HL-60/S4 treated with phorbol 12-myristate 13-acetate at 8.2 ng/mL for 4 days and 3 days (cell line): Measurements from ENCODE around the gene MUC4.

ENCODE experiments used
- in situ Hi-C: fragments of 300-500 bp; cut with MboI; formaldehyde crosslinking; loops from 2 replicates; pipeline ENCODE4 v1.15.0; 2022; ENCODE audit warnings: low sequenced_read_pairs

MUC4 gene

GRCh38 chr3:195763843-195764825, 47.6 kb downstream of the MUC4 start:
- in situ Hi-C loops: no loop called here

DNA sequence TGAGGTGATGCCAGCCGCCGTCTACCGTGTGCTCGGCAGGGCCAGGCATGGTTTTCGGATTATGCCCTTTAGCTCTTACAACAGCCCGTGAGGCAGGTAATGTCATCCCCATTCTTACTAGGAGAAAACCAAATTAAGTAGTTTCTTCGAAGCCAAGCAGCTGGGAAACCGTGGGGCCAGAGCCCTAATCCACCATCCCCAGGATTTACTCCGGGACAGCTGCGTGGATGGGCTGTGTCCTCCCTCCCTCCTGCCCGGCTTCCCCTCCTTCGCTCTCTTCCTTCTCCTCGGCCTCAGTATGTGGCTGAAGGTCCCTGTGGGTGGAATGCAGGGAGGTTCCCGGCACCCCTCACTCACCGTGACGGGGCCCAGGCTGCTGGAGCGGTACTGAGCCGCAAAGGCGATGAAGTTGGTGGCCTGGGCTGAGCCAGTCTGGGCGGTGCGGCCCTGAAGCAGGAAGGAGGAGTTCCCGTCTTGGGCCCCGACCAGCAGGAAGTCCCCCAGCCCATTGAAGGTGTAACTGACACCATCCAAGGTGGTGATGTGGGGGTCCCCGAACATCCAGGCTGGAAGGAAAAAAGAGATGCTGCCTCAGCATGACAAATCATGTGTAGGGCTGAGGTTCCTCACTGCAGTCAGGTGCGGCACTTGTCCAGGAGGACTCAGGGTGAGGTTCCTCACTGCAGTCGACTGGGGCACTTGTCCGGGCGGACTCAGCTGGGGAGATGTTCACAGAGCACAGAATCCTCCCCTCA, 48.5 kb downstream of the MUC4 start:
- in situ Hi-C loops: no loop called here

DNA sequence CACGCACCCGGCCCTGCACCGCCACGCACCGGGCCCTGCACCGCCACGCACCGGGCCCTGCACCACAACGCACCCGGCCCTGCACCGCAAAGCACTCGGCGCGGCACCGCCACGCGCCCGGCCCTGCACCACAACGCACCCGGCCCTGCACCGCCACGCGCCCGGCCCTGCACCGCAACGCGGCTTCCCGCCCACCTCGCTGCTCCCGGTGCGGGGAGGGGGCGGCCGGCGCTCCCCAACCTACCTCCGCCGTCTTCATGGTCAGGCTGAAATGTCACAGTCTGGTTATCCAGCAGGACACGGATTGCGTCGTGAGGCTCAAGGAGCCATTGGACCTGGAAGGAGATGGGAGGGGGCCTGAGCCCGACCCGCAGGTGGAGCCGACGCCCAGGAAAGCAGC, 49.1 kb downstream of the MUC4 start:
- in situ Hi-C loops: no loop called here

DNA sequence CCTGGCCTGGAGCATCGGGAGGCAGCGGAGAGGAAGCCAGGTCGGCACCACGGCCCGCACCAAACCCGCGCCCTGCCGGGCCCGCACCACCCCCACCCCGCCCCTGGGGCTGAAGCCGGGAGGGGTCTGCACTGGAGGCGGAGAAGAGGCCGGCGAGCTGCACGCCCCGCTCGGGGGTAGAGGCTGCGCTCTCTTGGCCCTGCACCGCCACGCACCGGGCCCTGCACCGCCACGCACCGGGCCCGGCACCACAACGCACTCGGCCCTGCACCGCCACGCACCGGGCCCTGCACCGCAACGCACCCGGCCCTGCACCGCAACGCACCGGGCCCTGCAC, 49.5 kb downstream of the MUC4 start:
- in situ Hi-C loops: no loop called here

- in situ Hi-C loops: no loop called here
Measured at GRCh38 chr3:195761567-195762248, 50.0 kb downstream of the MUC4 start.

DNA sequence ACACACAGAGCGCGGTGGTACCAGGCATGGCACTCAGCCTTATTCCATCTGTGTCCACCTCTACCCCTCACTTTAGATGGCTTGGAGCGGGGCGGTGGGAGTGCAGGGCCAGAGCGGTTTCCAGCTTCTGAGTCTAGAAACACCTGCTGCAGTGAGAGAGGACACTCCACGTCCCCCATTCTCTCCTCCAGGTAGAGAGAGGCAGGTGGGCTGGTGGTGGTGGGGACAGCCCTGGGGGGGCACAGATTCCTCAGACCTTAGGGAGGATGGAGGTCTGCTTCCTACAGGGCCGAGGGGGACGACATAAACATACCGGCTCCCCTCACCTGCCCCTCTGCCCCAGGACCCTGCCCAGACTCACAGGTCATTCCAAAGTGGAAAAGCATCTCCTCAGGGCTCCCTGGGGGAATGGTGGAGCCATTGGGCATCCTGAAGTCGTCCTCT, 50.6 kb downstream of the MUC4 start:
- in situ Hi-C loops: no loop called here

DNA sequence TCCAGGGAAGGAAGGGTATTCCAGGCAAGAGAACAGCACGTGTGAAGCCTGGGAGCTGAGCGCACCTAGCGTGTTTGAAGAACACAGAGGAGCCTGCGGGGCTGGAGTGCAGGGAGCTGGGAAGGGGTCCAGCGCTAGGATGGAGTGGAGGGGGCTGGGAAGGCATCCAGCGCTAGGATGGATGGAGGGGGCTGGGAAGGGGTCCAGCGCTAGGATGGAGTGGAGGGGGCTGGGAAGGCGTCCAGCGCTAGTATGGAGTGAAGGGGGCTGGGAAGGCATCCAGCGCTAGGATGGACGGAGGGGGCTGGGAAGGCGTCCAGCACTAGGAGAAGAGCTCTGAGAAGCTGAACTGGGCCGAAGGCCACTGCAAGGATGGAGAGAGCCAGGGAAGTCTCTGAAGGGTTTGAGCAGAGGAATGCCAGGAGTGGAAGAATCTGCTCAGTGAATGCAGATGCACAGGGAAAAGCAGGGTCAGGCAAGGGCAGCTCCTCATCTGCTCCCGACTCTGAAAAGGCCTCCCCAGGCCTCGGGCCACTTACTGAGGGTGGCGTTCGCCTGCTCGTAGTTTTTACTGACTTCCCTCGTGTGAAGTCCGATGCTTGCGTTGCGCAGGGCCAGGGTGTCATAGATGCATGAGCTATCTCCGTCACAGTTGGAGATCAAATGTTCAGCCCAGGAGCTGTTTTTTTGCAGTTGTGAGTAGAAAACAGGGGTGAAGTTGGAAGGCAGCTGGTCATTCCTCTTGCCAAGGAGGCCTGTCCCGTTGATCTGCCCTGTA, 51.2 kb downstream of the MUC4 start:
- in situ Hi-C loops: no loop called here

GRCh38 chr3:195758721-195759353, 52.9 kb downstream of the MUC4 start:
- in situ Hi-C loops: no loop called here

DNA sequence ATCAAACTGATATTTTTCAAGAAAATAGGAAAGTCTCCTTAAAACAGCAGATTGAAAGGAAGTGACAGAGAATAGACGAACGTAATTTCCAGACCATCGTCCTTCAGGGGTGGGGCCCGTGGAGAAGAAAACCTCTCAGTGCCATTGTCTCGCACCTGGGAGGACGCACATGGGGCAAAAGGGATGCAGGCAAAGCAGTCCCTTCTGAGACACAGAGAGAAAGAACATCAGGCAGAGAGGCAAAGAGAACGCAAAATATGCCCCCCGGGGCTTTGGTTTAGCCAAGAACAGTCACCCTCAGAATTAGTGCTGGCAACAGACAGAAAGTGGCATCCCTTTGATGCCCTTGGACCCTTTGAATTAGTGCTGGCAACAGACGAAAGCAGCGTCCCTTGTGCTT, 53.9 kb downstream of the MUC4 start:
- in situ Hi-C loops: no loop called here

DNA sequence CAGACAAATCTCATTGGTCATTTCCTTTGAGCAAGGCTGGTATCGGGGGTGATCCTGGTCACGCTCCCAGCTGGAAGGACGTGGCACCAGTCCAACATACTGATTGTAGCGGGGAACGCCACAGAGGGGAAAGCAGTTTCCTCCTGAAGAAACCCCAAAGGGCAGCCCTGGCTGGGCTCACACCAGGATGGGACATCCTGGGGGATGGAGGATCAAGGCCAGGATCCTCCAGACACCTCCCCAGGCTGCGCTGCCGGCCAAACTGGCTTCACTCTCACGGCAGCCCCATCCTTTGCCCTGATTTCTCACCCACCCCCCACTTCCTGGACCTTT, 54.3 kb downstream of the MUC4 start:
- in situ Hi-C loops: no loop called here

DNA sequence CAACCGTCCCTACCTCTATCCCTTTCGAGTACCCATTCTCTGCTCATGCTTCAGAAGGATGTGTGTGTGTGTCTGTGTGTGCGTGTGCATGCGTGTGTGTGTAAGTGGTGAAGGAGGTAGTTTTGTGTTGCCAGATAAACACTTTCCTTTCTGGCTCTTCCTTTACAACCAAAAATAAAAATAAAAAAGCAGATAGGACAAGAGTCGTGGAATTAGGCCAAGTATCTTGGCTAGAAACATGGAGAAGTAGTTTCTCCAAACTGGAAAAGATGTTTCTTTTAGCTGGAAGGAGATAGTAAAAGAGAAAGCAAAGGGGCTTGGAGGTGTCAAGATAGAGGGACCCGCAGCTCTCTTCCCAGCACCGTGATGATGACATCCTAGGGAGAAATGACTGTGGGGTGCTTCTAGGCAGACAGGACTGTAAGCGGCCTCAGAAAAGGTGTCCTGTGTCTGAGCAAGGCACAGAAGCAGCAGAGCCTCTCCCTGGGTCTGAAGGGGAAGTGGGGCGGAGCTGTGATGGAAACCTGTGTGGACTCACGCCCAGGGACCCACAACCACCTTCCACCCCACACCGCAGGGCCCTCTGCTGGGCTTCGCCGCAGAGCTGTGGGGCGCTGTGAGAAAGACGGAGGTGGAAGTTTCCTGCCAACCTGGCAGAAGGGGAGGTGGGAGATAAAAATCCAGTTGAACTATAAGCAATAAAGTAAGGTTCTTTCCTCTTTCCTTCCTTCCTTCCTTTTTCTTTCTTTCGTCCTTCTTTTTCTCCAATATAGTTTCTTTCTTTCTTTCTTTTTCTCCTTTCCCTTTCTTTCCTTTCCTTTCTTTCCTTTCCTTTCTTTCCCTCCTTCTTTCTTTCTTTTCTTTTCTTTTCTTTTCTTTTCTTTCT, 55.7 kb downstream of the MUC4 start:
- in situ Hi-C loops: no loop called here

GRCh38 chr3:195755391-195755790, 56.3 kb downstream of the MUC4 start:
- in situ Hi-C loops: no loop called here

GRCh38 chr3:195754906-195755305, 56.8 kb downstream of the MUC4 start:
- in situ Hi-C loops: no loop called here

GRCh38 chr3:195754141-195754540, 57.6 kb downstream of the MUC4 start:
- in situ Hi-C loops: no loop called here

DNA sequence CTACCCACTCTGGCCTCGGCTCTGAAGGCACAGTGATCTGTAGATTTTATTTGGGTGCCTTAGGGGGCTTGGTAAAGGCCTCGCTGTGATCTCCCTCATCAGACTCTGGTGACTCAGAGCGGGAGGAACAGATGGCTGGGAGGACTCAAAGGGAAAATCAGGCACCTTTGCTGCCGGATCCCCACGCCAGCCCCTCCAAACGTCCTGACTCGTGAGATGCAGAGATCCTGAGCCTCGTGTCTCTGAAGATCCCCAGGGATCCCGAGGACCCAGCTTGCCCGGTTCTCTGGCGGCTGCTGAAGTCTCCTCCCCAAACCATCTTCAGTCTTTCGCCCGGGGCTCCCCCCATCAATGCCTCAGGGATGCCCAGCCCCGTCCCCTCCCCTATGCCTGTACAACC, 58.1 kb downstream of the MUC4 start:
- in situ Hi-C loops: no loop called here

DNA sequence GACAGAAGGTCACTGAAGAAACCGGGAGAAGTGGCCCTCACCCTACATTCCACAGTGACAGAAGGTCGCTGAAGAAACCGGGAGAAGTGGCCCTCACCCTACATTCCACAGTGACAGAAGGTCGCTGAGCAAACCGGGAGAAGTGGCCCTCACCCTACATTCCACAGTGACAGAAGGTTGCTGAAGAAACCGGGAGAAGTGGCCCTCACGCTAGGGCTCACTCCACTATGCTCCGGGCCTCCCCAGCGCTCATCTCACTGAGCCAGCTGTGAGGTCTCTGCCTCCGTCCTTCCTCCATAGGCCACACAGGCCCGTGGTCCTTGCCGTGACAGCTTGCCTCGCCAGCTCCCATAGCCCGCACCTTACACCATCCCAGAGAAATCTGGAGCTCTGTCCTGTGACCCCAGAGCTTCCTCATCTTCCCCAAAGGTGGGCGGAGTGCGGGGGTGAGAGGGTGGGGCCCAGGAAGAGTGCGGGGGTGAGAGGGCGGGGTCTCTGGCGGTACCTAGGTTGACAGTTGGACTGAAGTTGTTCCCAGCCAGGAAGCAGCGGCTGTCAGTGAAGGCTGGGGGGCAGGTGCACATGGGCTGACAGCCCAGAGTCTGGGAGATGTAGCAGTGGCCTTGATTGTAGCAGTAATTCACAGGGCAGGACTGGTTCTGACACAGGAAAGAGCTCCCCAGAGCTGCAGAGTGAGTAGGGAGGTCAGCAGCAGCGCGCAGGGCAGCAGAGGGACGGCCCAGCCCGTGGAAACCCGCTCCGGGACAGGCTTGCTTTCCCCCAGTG, 59.0 kb downstream of the MUC4 start:
- in situ Hi-C loops: no loop called here

DNA sequence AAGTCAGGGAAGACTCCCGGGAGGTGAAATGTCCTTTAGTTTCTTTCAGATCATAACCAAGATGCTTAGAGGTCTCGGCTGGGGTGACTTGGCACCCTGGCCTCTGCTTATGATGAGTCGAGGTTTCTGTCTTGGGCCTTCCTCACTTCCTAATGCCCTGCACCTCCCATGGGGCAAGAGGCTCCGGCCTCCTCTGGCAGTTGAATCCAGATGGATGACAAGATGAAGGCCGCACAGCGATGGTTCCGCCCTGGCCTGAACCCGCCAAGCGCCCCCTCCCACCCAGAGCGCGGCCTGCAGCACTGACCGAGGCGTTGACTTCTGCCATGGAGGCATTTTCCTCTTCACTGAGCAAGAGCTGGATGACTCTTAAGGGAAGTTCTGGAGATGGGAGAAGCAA, 59.7 kb downstream of the MUC4 start:
- in situ Hi-C loops: no loop called here

- in situ Hi-C loops: no loop called here
Measured at GRCh38 chr3:195751560-195751959, 60.2 kb downstream of the MUC4 start.
